Suppressor macrophage treated with lipopolysaccharide for 4 hours (primary cell): ENCODE measurements around the gene PLA2G4E.

Source experiments
- DNase-seq: peaks from one replicate; pipeline ENCODE4 v3.0.0-alpha.2; 2020

Gene PLA2G4E

DNA sequence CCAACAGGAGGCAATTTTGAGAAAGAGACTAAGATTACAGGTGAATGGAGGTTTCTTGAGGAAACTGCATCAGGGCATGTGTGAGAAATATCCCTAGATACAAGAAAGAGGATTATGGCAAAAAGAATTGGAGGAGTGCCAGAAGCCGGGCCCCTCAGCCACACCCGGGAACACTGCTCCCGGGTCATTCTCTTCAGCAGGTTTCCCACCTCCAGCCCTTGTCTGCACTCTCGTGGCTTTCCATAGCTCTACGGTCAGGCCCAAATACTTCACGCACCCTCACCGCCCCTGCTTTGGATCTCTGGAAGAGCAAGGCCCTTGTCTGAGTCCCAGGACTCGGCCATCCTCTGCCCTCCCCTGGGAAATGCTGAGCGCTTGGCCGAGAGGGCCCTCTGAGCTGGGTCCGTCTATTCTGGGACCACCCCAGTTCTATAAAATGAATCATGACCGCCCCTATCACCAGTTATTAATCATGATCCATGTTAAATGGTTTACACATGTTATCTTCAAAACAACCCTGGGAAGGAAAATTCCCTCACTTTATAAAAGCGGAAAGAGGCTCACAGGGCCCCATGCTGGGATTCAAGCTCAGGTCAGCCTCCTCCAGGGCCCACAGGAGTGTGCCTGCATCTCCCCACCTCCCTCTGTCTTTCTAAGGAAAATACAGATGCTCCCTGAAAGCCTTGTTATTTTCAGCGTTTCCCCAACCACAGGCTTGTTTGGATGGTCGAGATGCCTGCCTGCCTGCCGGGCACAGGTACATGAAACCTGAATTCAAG is 88.1 kb downstream of the PLA2G4E start:
- no peak for DNase-seq

DNA sequence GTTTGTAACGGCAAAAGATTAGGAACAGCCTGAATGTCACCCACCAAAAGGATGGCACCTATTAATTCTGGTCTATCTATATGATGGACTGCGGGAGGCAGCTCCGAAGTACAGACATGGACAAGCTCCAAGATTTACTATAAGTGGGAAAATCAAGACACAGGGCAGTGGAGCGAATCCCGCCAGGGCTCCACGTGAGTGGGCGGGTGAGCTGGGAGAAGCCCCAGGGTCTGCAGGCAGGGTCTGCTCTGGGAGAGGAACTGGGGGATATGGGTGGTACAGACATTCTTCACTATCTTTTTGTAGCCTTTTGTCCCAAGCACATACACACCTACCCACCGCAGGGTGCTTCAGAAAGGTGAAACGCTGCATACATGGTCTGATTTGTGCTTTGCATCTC is 88.7 kb downstream of the PLA2G4E start:
- DNase-seq: no peak
